Transverse colon (tissue), 4 donors: ENCODE data around the gene LAD1.
A peak's percentile ranks its signal among the peaks of the same experiment; 100 is the strongest.

ENCODE experiments used
- POLR2A ChIP-seq: fragments of 450-650 bp; IDR thresholded peaks from one replicate; pipeline ENCODE4 v1.6.1; 2016; ENCODE audit warnings: antibody characterized with exemption, mild to moderate bottlenecking, moderate library complexity
- POLR2AphosphoS5 ChIP-seq, 3 donors: sonication (generic); formaldehyde crosslinking; IDR thresholded peaks; one replicate each; pipeline ENCODE4 v1.6.1; 2016; ENCODE audit warnings: antibody characterized with exemption in 3 of 3
- TF ChIP-seq, protein P1 (sequence below), 5 experiments: fragments of 200-600 bp in 3 of 5; fragments of 450-650 bp in 2 of 5; sonication (generic) in 3 of 5; IDR thresholded peaks; 1 replicate in 2 of 5; 2 replicates in 3 of 5; pipeline ENCODE4 v1.5.1; 2016 to 2017; ENCODE audit warnings: antibody characterized with exemption in 5 of 5, inconsistent platforms in 3 of 5, mild to moderate bottlenecking in 2 of 5, moderate library complexity in 1 of 5

DNA sequence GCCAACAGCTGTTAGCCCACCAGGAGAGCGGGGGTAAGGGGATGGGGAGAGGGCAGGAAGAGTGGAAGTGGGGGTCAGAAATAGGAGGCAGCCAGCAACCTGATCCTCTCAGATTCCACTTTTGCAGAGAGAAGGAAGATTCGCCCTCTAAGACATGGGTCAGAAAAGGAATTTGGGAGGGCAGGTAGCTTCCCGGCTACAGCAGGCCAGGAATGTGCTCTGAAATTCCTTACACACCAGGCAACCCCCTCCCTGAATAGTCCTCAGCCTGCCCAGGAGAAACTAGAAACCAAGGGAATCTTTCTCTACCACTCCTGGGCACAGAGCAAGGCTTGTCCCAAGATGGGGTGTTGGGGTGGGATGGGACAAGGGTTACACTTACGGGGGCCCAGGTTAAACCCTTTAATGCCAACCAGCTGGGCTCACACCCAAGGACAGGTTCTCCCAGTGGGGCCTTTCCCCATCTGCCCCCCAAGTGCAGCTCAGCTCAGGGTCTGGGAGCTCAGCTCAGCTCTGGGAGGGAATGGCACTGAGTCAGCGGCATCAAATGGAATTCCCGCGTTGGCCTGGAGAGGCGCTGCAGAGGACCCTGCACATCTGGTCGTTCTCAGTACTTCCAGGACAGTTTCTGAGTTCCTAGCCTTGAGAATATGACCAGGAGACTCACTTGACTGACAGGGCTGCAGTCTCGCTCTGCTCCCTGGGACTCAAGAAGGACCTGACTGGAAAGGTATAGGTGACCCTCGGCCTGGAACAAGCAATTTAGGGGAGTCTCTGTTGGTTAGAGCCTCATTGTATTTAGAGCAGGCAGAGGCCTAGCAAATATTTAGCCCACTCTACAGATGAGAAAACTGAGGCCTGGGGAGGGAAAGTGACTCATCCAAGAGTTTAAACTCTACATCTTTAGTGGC lies 22.4 kb downstream of the LAD1 start:
- TF ChIP-seq, protein P1, sequence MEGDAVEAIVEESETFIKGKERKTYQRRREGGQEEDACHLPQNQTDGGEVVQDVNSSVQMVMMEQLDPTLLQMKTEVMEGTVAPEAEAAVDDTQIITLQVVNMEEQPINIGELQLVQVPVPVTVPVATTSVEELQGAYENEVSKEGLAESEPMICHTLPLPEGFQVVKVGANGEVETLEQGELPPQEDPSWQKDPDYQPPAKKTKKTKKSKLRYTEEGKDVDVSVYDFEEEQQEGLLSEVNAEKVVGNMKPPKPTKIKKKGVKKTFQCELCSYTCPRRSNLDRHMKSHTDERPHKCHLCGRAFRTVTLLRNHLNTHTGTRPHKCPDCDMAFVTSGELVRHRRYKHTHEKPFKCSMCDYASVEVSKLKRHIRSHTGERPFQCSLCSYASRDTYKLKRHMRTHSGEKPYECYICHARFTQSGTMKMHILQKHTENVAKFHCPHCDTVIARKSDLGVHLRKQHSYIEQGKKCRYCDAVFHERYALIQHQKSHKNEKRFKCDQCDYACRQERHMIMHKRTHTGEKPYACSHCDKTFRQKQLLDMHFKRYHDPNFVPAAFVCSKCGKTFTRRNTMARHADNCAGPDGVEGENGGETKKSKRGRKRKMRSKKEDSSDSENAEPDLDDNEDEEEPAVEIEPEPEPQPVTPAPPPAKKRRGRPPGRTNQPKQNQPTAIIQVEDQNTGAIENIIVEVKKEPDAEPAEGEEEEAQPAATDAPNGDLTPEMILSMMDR (IDR thresholded peaks at IDR 0.05), result peak; percentile 13 to 54 (median 47)
- TF ChIP-seq POLR2A (no peak), POLR2AphosphoS5 (IDR thresholded peaks at IDR 0.05) (no peak)
